T-helper 17 cell (primary cell): ENCODE results near the gene DBX2. TPM values are rescaled to one million over a fixed set of nuclear protein-coding genes. Genes with fewer than 3 reads are reported as not detected.
"Not testable (repeated sequence)": the region's sequence is repeated elsewhere in the genome, so short reads cannot be mapped to it uniquely, and the experiment has no call there.

ENCODE experiments used
- ATAC-seq: fragments of 150-1000 bp; cut with Tn5 transposase; 2 replicates; pipeline ENCODE4 v1.10.0; 2021; ENCODE audit warnings: mild to moderate bottlenecking, moderate library complexity
- DNase-seq, 3 donors: peaks; one replicate each; pipeline versions ENCODE4 v3.0.0 to v3.0.0-alpha.2; 2020 to 2021
- H3K9me3 ChIP-seq: one replicate; pipeline ENCODE4 v1.7.0; 2013; ENCODE audit warnings: low read length, mild to moderate bottlenecking; ENCODE audit not compliant: control insufficient read depth, poor library complexity, severe bottlenecking
- H3K27ac Mint-ChIP-seq: one replicate; pipeline ENCODE4 v1.8.0; 2022; ENCODE audit warnings: mild to moderate bottlenecking, moderate library complexity, mixed read lengths
- H3K27me3 Mint-ChIP-seq: one replicate; pipeline ENCODE4 v1.8.0; 2022; ENCODE audit warnings: mixed read lengths
- H3K36me3 Mint-ChIP-seq: one replicate; pipeline ENCODE4 v1.8.0; 2022; ENCODE audit warnings: low read depth, mixed read lengths
- H3K4me1 Mint-ChIP-seq: one replicate; pipeline ENCODE4 v1.8.0; 2022; ENCODE audit warnings: mild to moderate bottlenecking, mixed read lengths
- H3K4me3 Mint-ChIP-seq: one replicate; pipeline ENCODE4 v1.8.0; 2022; ENCODE audit warnings: mild to moderate bottlenecking, moderate library complexity, mixed read lengths
- total RNA-seq, 4 donors: library from RNA in 2 of 4; stranded (reverse) in 2 of 4; gene quantifications; one replicate each; pipeline ENCODE4 v1.2.3 and lab custom pipeline; 2022 to 2026

The DBX2 gene
- total RNA-seq, 2 donors from 2014 or later, result not detected

- no peaks in the 10 kb centered on the region for H3K4me1 Mint-ChIP-seq
- no peak overlapping the region for H3K4me3 Mint-ChIP-seq
- ATAC-seq, result no peak
- H3K27me3 Mint-ChIP-seq, result peaks cover 56% of the 10 kb centered on the region
- H3K9me3 ChIP-seq, result no peaks in the 10 kb centered on the region
- no peaks in the 10 kb centered on the region for H3K36me3 Mint-ChIP-seq
- no peak overlapping the region for H3K27ac Mint-ChIP-seq
- DNase-seq, result no peak
These were observed 768 bp downstream of the DBX2 start for GRCh38 chr12:45049912-45050750.

GRCh38 chr12:45042599-45042998, 8.3 kb downstream of the DBX2 start:
- Mint-ChIP-seq H3K4me1 (no peaks in the 10 kb centered on the region), H3K27ac (no peak overlapping the region), H3K27me3 (peaks cover 21% of the 10 kb centered on the region), H3K36me3 (no peaks in the 10 kb centered on the region), H3K4me3 (no peak overlapping the region)
- ATAC-seq, result no peak
- H3K9me3 ChIP-seq, result no peaks in the 10 kb centered on the region
- DNase-seq, result no peak

GRCh38 chr12:45040977-45041376, 9.9 kb downstream of the DBX2 start:
- ATAC-seq (no peak), DNase-seq (no peak)
- no peak overlapping the region for H3K4me3 Mint-ChIP-seq
- H3K27ac Mint-ChIP-seq, result no peak overlapping the region
- peaks cover 11% of the 10 kb centered on the region for H3K27me3 Mint-ChIP-seq
- H3K9me3 ChIP-seq, result no peaks in the 10 kb centered on the region
- no peaks in the 10 kb centered on the region for H3K4me1 Mint-ChIP-seq
- H3K36me3 Mint-ChIP-seq, result no peaks in the 10 kb centered on the region

GRCh38 chr12:45039757-45040156, 11.1 kb downstream of the DBX2 start:
- Mint-ChIP-seq H3K4me1 (no peaks in the 10 kb centered on the region), H3K36me3 (no peaks in the 10 kb centered on the region), H3K27ac (no peak overlapping the region), H3K27me3 (peaks cover 22% of the 10 kb centered on the region), H3K4me3 (no peak overlapping the region)
- no peak for ATAC-seq
- DNase-seq, result no peak
- no peaks in the 10 kb centered on the region for H3K9me3 ChIP-seq

GRCh38 chr12:45034861-45035265, 16.0 kb downstream of the DBX2 start:
- Mint-ChIP-seq H3K4me1 (no peaks in the 10 kb centered on the region), H3K36me3 (no peaks in the 10 kb centered on the region)

GRCh38 chr12:45017916-45018315, 33.0 kb downstream of the DBX2 start:
- H3K27ac Mint-ChIP-seq, result no peak overlapping the region
- no peak overlapping the region for H3K4me3 Mint-ChIP-seq
- DNase-seq (no peak), ATAC-seq (no peak)
- H3K27me3 Mint-ChIP-seq, result peaks cover 13% of the 10 kb centered on the region
- no peaks in the 10 kb centered on the region for H3K36me3 Mint-ChIP-seq
- no peaks in the 10 kb centered on the region for H3K9me3 ChIP-seq
- peaks cover 3% of the 10 kb centered on the region for H3K4me1 Mint-ChIP-seq

More at GRCh38 chr12:45034861-45035265, 16.0 kb downstream of the DBX2 start:
- no peak overlapping the region for H3K27ac Mint-ChIP-seq
- DNase-seq (no peak), ATAC-seq (no peak)
- H3K27me3 Mint-ChIP-seq, result peaks cover 28% of the 10 kb centered on the region
- no peak overlapping the region for H3K4me3 Mint-ChIP-seq
- no peaks in the 10 kb centered on the region for H3K9me3 ChIP-seq

- Mint-ChIP-seq H3K27ac (no peak overlapping the region), H3K4me1 (peaks cover 3% of the 10 kb centered on the region), H3K4me3 (no peak overlapping the region), H3K36me3 (no peaks in the 10 kb centered on the region), H3K27me3 (peaks cover 37% of the 10 kb centered on the region)
- ATAC-seq (no peak), DNase-seq (no peak)
- H3K9me3 ChIP-seq, result no peaks in the 10 kb centered on the region
These were observed 36.5 kb downstream of the DBX2 start for GRCh38 chr12:45014396-45014795.

- Mint-ChIP-seq H3K4me3 (no peak overlapping the region), H3K27ac (no peak overlapping the region), H3K27me3 (peaks cover 37% of the 10 kb centered on the region), H3K36me3 (no peaks in the 10 kb centered on the region), H3K4me1 (peaks cover 3% of the 10 kb centered on the region)
- no peaks in the 10 kb centered on the region for H3K9me3 ChIP-seq
- DNase-seq (no peak), ATAC-seq (no peak)
These were observed 38.1 kb downstream of the DBX2 start for GRCh38 chr12:45012749-45013148.

GRCh38 chr12:45010059-45010458, 40.8 kb downstream of the DBX2 start:
- ATAC-seq, result no peak

GRCh38 chr12:45008211-45008610, 42.7 kb downstream of the DBX2 start:
- DNase-seq, result no peak
- no peak for ATAC-seq
- H3K27me3 Mint-ChIP-seq, result peaks cover 27% of the 10 kb centered on the region

More at GRCh38 chr12:45010059-45010458, 40.8 kb downstream of the DBX2 start:
- H3K9me3 ChIP-seq, result no peaks in the 10 kb centered on the region
- no peak overlapping the region for H3K27ac Mint-ChIP-seq
- H3K4me3 Mint-ChIP-seq, result no peak overlapping the region
- H3K27me3 Mint-ChIP-seq, result peaks cover 32% of the 10 kb centered on the region
- no peaks in the 10 kb centered on the region for H3K36me3 Mint-ChIP-seq
- H3K4me1 Mint-ChIP-seq, result peaks cover 3% of the 10 kb centered on the region
- DNase-seq, result no peak

GRCh38 chr12:44999355-44999754, 51.5 kb downstream of the DBX2 start:
- DNase-seq (no peak), ATAC-seq (no peak)
- no peak overlapping the region for H3K4me3 Mint-ChIP-seq
- no peaks in the 10 kb centered on the region for H3K27me3 Mint-ChIP-seq
- no peaks in the 10 kb centered on the region for H3K9me3 ChIP-seq
- no peaks in the 10 kb centered on the region for H3K4me1 Mint-ChIP-seq
- no peaks in the 10 kb centered on the region for H3K36me3 Mint-ChIP-seq
- no peak overlapping the region for H3K27ac Mint-ChIP-seq

More at GRCh38 chr12:45008211-45008610, 42.7 kb downstream of the DBX2 start:
- Mint-ChIP-seq H3K4me1 (no peaks in the 10 kb centered on the region), H3K27ac (no peak overlapping the region), H3K36me3 (no peaks in the 10 kb centered on the region), H3K4me3 (no peak overlapping the region)
- no peaks in the 10 kb centered on the region for H3K9me3 ChIP-seq

- no peak overlapping the region for H3K4me3 Mint-ChIP-seq
- no peaks in the 10 kb centered on the region for H3K27me3 Mint-ChIP-seq
- ATAC-seq (no peak), DNase-seq (no peak)
- no peaks in the 10 kb centered on the region for H3K9me3 ChIP-seq
- no peaks in the 10 kb centered on the region for H3K36me3 Mint-ChIP-seq
- no peak overlapping the region for H3K27ac Mint-ChIP-seq
- H3K4me1 Mint-ChIP-seq, result no peaks in the 10 kb centered on the region
These were observed 57.7 kb downstream of the DBX2 start for GRCh38 chr12:44993161-44993560.

GRCh38 chr12:44984863-44985262, 66.0 kb downstream of the DBX2 start:
- ATAC-seq, H3K36me3 Mint-ChIP-seq, H3K9me3 ChIP-seq, H3K4me3 Mint-ChIP-seq, H3K27ac Mint-ChIP-seq, H3K4me1 Mint-ChIP-seq, H3K27me3 Mint-ChIP-seq, DNase-seq: not testable (repeated sequence)

- peaks cover 7% of the 10 kb centered on the region for H3K27me3 Mint-ChIP-seq
- no peaks in the 10 kb centered on the region for H3K9me3 ChIP-seq
- no peak for ATAC-seq
- no peak overlapping the region for H3K27ac Mint-ChIP-seq
- no peak for DNase-seq
- H3K4me3 Mint-ChIP-seq, result no peak overlapping the region
- no peaks in the 10 kb centered on the region for H3K4me1 Mint-ChIP-seq
- H3K36me3 Mint-ChIP-seq, result no peaks in the 10 kb centered on the region
These were observed 71.0 kb downstream of the DBX2 start for GRCh38 chr12:44979918-44980317.
